Common myeloid progenitor, CD34-positive (primary cell): ENCODE data around the gene ADAMTS13.
"Not testable (repeated sequence)": the region's sequence is repeated elsewhere in the genome, so short reads cannot be mapped to it uniquely, and the experiment has no call there.

Experiments
- CTCF ChIA-PET: fragments of 350-600 bp; sonication (Branson Sonifier 250); formaldehyde crosslinking; loops from one replicate; lab custom pipeline; 2021; ENCODE audit warnings: antibody characterized with exemption; lab: Charles Lee
- POLR2A ChIA-PET: fragments of 350-600 bp; sonication (Branson Sonifier 250); formaldehyde crosslinking; loops from one replicate; lab custom pipeline; 2021; ENCODE audit warnings: antibody characterized with exemption; lab: Charles Lee
- DNase-seq, 3 donors: peaks; one replicate each; pipeline versions ENCODE4 v3.0.0 to v3.0.0-alpha.2; 2013
- H3K27ac ChIP-seq, 2 experiments: 1 replicate in 1 of 2; 2 replicates in 1 of 2; pipeline ENCODE4 v1.7.0; 2013; ENCODE audit warnings: inconsistent platforms in 2 of 2, low read length in 2 of 2, mild to moderate bottlenecking in 2 of 2, low read depth in 1 of 2, moderate library complexity in 1 of 2; ENCODE audit not compliant: severe bottlenecking in 2 of 2, insufficient read depth in 1 of 2, poor library complexity in 1 of 2
- H3K27me3 ChIP-seq, 5 experiments: replicated peaks in 2 of 5; 1 replicate in 3 of 5; 2 replicates in 2 of 5; pipeline versions ENCODE4 v1.6.1 to v1.7.0; 2013; ENCODE audit warnings: low read length in 4 of 5, mild to moderate bottlenecking in 2 of 5, moderate library complexity in 2 of 5, inconsistent platforms in 1 of 5; ENCODE audit not compliant: insufficient read depth in 5 of 5, control insufficient read depth in 4 of 5
- H3K36me3 ChIP-seq, 4 experiments: 1 replicate in 2 of 4; 2 replicates in 2 of 4; pipeline versions ENCODE4 v1.6.1 to v1.7.0; 2013; ENCODE audit warnings: low read length in 3 of 4, control low read depth in 1 of 4, mild to moderate bottlenecking in 1 of 4; ENCODE audit not compliant: control insufficient read depth in 4 of 4, insufficient read depth in 4 of 4
- H3K4me1 ChIP-seq, 4 experiments: 1 replicate in 3 of 4; 2 replicates in 1 of 4; pipeline versions ENCODE4 v1.6.1 to v1.7.1; 2013; ENCODE audit warnings: low read length in 3 of 4, mild to moderate bottlenecking in 3 of 4, control low read depth in 1 of 4, inconsistent platforms in 1 of 4, moderate library complexity in 1 of 4; ENCODE audit not compliant: control insufficient read depth in 4 of 4, insufficient read depth in 4 of 4; ENCODE audit errors: control extremely low read depth in 1 of 4
- H3K4me3 ChIP-seq, 7 experiments: 1 replicate in 4 of 7; 2 replicates in 3 of 7; pipeline versions ENCODE4 v1.5.1 to v1.7.0; 2013; ENCODE audit warnings: mild to moderate bottlenecking in 7 of 7, low read length in 6 of 7, moderate library complexity in 6 of 7, inconsistent platforms in 2 of 7, low read depth in 2 of 7, control low read depth in 1 of 7; ENCODE audit not compliant: insufficient read depth in 4 of 7, control insufficient read depth in 1 of 7; ENCODE audit errors: extremely low read depth in 1 of 7
- H3K9me3 ChIP-seq, 5 experiments: 1 replicate in 4 of 5; 2 replicates in 1 of 5; pipeline versions ENCODE4 v1.6.1 to v1.7.1; 2013; ENCODE audit warnings: low read length in 4 of 5, mild to moderate bottlenecking in 2 of 5, inconsistent platforms in 1 of 5, low read depth in 1 of 5, moderate library complexity in 1 of 5; ENCODE audit not compliant: control insufficient read depth in 4 of 5, insufficient read depth in 2 of 5; ENCODE audit errors: control extremely low read depth in 1 of 5
- WGBS: methylation state at CpG from one replicate; pipeline ENCODE4 v1.1.5; 2013; ENCODE audit not compliant: insufficient coverage; 5-methylcytosine and 5-hydroxymethylcytosine counted together

The ADAMTS13 gene

GRCh38 chr9:133391449-133391848 lies 30.7 kb upstream of the ADAMTS13 start:
- H3K9me3 ChIP-seq, DNase-seq, H3K4me1 ChIP-seq, H3K36me3 ChIP-seq, CTCF ChIA-PET, H3K27ac ChIP-seq, H3K4me3 ChIP-seq, H3K27me3 ChIP-seq, POLR2A ChIA-PET: not testable (repeated sequence)
- no CpG with 5 or more reads among the region's 4 CpGs for WGBS

DNA sequence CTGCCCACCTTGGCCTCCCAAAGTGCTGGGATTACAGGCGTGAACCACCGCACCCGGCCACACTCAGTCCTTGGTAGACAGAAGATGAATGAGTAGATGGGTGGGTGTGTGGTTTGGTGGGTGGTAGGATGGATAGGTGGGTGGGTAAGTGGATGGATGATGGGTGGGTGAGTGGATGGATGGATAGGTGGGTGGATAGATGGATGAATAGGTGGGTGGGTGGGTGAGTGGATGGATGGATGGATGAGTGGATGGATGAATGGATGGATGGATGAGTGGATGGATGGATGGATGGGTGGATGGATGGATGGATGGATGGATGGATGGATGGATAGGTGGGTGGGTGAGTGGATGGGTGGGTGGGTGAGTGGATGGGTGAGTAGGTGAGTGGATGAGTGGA lies 29.9 kb upstream of the ADAMTS13 start:
- H3K4me3 ChIP-seq, POLR2A ChIA-PET, CTCF ChIA-PET, H3K4me1 ChIP-seq, H3K9me3 ChIP-seq, H3K27ac ChIP-seq, H3K27me3 ChIP-seq, H3K36me3 ChIP-seq, DNase-seq: not testable (repeated sequence)
- no CpG with 5 or more reads among the region's 3 CpGs for WGBS

DNA sequence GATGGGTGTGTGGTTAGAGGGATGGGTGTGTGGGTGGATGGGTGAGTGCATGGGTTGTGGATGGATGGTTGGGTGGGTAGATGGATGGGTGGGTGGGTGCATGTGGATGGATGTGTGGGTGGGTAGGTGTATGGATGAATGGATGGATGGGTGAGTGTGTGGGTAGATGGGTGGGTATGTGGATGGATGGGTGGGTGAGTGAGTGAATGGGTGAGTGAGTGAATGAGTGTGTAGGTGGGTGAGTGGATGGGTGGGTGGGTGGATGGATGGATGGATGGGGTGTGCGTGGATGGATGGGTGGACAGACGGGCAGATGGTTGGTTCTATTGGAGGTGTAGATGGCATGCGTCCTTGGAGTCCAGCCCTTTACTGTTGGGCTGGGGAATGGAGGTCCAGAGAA lies 28.8 kb upstream of the ADAMTS13 start:
- Histone ChIP-seq H3K27ac (no peak overlapping the region), H3K27me3 (no peaks in the 10 kb centered on the region), H3K36me3 (no peaks in the 10 kb centered on the region), H3K4me3 (no peak overlapping the region), H3K4me1 (peaks cover 0 to 4% (median 0%) of the 10 kb centered on the region in 4 experiments), H3K9me3 (no peaks in the 10 kb centered on the region)
- ChIA-PET CTCF (interaction anchor here (0.6 kb wide), 1 partner anchor 9 kb away, joined by 3 read pairs; no protein-coding TSS in a partner anchor), POLR2A (no interaction called here)
- 100% methylated on average over 3 of the region's 3 CpGs for WGBS
- no peak for DNase-seq

DNA sequence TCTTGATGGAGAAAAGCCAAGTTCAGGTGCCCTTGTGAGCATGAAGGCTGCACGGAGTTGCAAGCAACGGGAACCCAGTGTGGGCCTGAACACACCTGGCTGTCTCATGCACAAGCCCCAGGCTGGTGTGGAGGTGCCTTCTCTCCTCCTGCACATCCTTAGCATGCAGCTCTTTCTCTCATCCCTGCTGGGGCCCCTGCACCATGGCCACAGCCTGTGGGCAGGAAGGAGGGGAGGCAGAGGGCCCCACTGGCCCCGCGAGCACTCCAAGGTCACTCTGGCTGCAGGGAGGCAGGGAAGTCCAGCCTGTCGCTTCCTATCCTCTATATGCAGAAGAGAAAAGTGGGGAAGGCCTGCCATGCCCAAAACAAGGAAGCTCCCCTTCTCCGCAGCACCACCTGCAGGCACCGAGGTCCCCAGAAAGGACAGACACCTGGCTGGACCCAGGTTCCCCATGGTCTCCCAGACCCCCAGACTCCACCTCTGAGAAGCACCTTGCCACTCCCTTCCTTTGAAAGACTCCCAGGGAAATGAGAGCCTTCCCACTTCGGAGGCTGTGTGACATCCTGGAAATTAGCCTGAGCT lies 27.4 kb upstream of the ADAMTS13 start:
- no peaks in the 10 kb centered on the region for H3K9me3 ChIP-seq
- WGBS: 63% methylated on average over 3 of the region's 8 CpGs
- peaks cover 0 to 4% (median 0%) of the 10 kb centered on the region in 4 experiments for H3K4me1 ChIP-seq
- no peak overlapping the region for H3K27ac ChIP-seq
- H3K4me3 ChIP-seq: no peak overlapping the region
- no peak for DNase-seq
- H3K27me3 ChIP-seq: no peaks in the 10 kb centered on the region
- ChIA-PET POLR2A (no interaction called here), CTCF (interaction anchor here (1.3 kb wide), 1 partner anchor 37 kb away, joined by 3 read pairs; no protein-coding TSS in a partner anchor)
- H3K36me3 ChIP-seq: no peaks in the 10 kb centered on the region

DNA sequence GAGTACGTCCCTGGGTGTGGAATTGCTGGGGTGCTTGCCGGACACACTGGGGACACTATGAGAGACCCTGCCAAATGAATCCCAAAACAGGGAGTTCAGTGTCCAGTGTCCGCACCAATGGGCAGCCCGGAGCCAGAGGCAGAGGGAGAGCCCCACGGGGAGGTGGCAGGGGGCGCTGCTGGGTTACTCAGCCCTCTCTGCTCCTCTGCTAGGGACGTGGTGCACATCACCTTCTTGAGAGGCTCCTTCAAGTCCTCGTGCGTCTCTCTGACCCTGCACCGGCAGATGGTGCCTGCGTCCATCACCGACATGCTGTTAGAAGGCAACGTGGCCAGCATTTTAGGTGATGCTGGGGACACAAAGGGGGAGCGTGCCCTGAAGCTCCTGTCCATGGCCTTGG lies 25.2 kb upstream of the ADAMTS13 start:
- ChIA-PET CTCF (interaction anchor here (1.3 to 2.0 kb wide), 4 partner anchors 9 to 92 kb away, joined by 3 to 6 read pairs (median 4); no protein-coding TSS in a partner anchor), POLR2A (no interaction called here)
- H3K9me3 ChIP-seq: no peaks in the 10 kb centered on the region
- peaks cover 0 to 5% (median under 1%) of the 10 kb centered on the region in 4 experiments for H3K36me3 ChIP-seq
- peaks cover 0 to 4% (median 0%) of the 10 kb centered on the region in 4 experiments for H3K4me1 ChIP-seq
- 48% methylated on average over 13 of the region's 14 CpGs for WGBS
- H3K27me3 ChIP-seq: no peaks in the 10 kb centered on the region
- no peak overlapping the region for H3K4me3 ChIP-seq
- no peak for DNase-seq
- H3K27ac ChIP-seq: no peak overlapping the region

DNA sequence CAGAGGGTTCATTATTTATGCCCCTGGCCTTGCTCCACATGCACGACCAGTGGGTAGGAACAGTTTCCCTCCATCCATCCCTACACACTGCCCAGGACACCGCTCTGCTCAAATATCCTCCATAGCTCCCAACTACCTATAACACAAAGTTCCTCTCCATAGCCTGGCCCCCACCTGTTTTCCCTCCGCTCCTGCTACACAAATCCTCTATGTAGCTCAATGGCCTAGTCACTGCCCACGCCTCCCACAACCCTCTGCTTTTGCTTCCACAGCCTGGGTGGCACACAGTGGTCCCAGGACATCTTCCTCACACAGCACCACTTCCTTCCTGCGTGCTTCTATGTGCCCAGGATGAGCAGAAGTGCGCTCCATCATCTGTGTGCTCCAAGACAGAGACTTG lies 24.8 kb upstream of the ADAMTS13 start:
- ChIA-PET CTCF (interaction anchor here (0.6 to 2.0 kb wide), 5 partner anchors 10 to 112 kb away, joined by 3 to 6 read pairs (median 4); no protein-coding TSS in a partner anchor), POLR2A (no interaction called here)
- WGBS: 87% methylated on average over 5 of the region's 6 CpGs
- Histone ChIP-seq H3K36me3 (peaks cover 0 to 5% (median 4%) of the 10 kb centered on the region in 4 experiments), H3K27me3 (no peaks in the 10 kb centered on the region), H3K4me1 (peaks cover 0 to 4% (median 0%) of the 10 kb centered on the region in 4 experiments), H3K4me3 (no peak overlapping the region), H3K27ac (no peak overlapping the region), H3K9me3 (no peaks in the 10 kb centered on the region)
- DNase-seq: no peak

DNA sequence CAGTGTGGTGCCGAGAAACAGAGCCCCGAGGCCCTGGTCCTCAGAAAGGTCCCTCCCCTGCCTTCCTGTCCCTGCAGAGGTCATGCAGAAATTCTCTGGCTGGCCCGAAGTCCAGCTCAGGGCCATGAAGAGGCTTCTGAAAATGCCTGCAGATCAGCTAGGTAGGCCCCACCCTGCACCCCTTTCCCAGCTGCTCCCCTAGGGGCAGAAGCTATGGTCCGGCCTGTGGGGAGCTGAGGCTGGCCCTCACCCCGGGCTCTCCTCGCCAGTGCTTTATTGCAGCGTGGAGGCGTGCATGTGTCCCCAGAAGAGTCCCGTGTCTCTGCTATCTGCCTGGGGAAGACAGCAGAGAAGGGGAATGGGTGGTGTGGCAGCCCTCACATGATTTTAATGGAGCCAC lies 24.3 kb upstream of the ADAMTS13 start:
- H3K27me3 ChIP-seq: no peaks in the 10 kb centered on the region
- WGBS: 77% methylated on average over 8 of the region's 9 CpGs
- POLR2A ChIA-PET: no interaction called here
- H3K9me3 ChIP-seq: no peaks in the 10 kb centered on the region
- H3K36me3 ChIP-seq: peaks cover 0 to 10% (median 6%) of the 10 kb centered on the region in 4 experiments
- no peak overlapping the region for H3K4me3 ChIP-seq
- DNase-seq: no peak
- CTCF ChIA-PET: interaction anchor here (0.6 to 2.0 kb wide), 6 partner anchors 10 to 112 kb away, joined by 3 to 6 read pairs (median 4); no protein-coding TSS in a partner anchor
- H3K27ac ChIP-seq: no peak overlapping the region
- H3K4me1 ChIP-seq: peaks cover 0 to 4% (median 0%) of the 10 kb centered on the region in 4 experiments
